HepG2 (cell line): ENCODE measurements around the gene SRCAP. TPM values are rescaled to one million over a fixed set of nuclear protein-coding genes. Genes with fewer than 3 reads are reported as not detected.

Source experiments
- polyA plus RNA-seq, 8 experiments: library from polyadenylated mRNA; depleted of rRNA in 3 of 8; stranded (reverse) in 7 of 8; unstranded in 1 of 8; fragments of >200 nt; fragmentation: Illumina TruSeq in 4 of 8; extraction: Trizol in 4 of 8; gene quantifications; 2 replicates each; pipeline versions ENCODE4 v1.2.1 to v1.2.3, GENCODE V29; 2011 to 2016; ENCODE audit warnings: low read depth in 4 of 8, missing spikeins in 1 of 8, mixed read lengths in 1 of 8; ENCODE audit not compliant: insufficient read depth in 1 of 8
- small RNA-seq, 3 experiments: library from RNA; depleted of rRNA; stranded (forward); fragments of <200 nt; gene quantifications; one replicate each; pipeline ENCODE3, GENCODE V24; 2012; ENCODE audit warnings: low read depth in 2 of 3, low replicate concordance in 1 of 3; ENCODE audit not compliant: insufficient read length in 3 of 3, insufficient read depth in 2 of 3
- total RNA-seq, 5 experiments: library from RNA; depleted of rRNA; stranded (reverse); fragments of >200 nt; fragmentation: Illumina TruSeq; extraction: Trizol; gene quantifications; 2 replicates each; pipeline ENCODE4 v1.2.3, GENCODE V29; 2016; ENCODE audit warnings: low read depth in 1 of 5

The SRCAP gene
- total and polyA plus RNA-seq, 2 of the 13 experiments (the other 11 are each of a cell fraction or from before 2014, with no cell fraction given): 4.9 to 9.0 TPM

Small RNAs within 50 kb of the gene (small RNA-seq; reads per million reads assigned to genes)
- gene RNU6-1043P (0 reads per million in 3 experiments), gene RNU6-416P (0 reads per million in 3 experiments), gene SNORA30 (22.0 to 193 (median 61.2) reads per million in 3 experiments)

Other genes with a start within 250 kb of the SRCAP start
- 0.51 and 0.86 TPM in 2 replicates for gene ITGAL, start 226.4 kb upstream of the SRCAP start, total RNA-seq (2016; rRNA removed; fragmentation: Illumina TruSeq; extraction: Trizol)
- 1.2 TPM in 2 replicates for gene ITGAL, start 226.4 kb upstream of the SRCAP start, polyA plus RNA-seq (2011; rRNA removed)
- 26.6 and 34.4 TPM in 2 replicates for gene ZNF768, start 172.6 kb upstream of the SRCAP start, total RNA-seq (2016; rRNA removed; fragmentation: Illumina TruSeq; extraction: Trizol)
- 26.7 and 40.0 TPM in 2 replicates for gene ZNF768, start 172.6 kb upstream of the SRCAP start, polyA plus RNA-seq (2011; rRNA removed)
- 8.8 and 10.2 TPM in 2 replicates for gene ZNF747, start 164.3 kb upstream of the SRCAP start, total RNA-seq (2016; rRNA removed; fragmentation: Illumina TruSeq; extraction: Trizol)
- 7.0 and 7.2 TPM in 2 replicates for gene ZNF747, start 164.3 kb upstream of the SRCAP start, polyA plus RNA-seq (2011; rRNA removed)
- gene ZNF764, start 140.8 kb upstream of the SRCAP start, total RNA-seq (2016; rRNA removed; fragmentation: Illumina TruSeq; extraction: Trizol): 7.3 and 9.1 TPM in 2 replicates
- 4.1 and 4.8 TPM in 2 replicates for gene ZNF764, start 140.8 kb upstream of the SRCAP start, polyA plus RNA-seq (2011; rRNA removed)
- 5.4 and 5.8 TPM in 2 replicates for gene ZNF688, start 127.5 kb upstream of the SRCAP start, total RNA-seq (2016; rRNA removed; fragmentation: Illumina TruSeq; extraction: Trizol)
- gene ZNF688, start 127.5 kb upstream of the SRCAP start, polyA plus RNA-seq (2011; rRNA removed): 2.4 and 2.9 TPM in 2 replicates
- not detected in 2 replicates for gene ZNF785, start 113.5 kb upstream of the SRCAP start, total RNA-seq (2016; rRNA removed; fragmentation: Illumina TruSeq; extraction: Trizol)
- 0.01 TPM in 1 of 2 replicates, not detected in the other for gene ZNF785, start 113.5 kb upstream of the SRCAP start, polyA plus RNA-seq (2011; rRNA removed)
- 19.5 and 22.7 TPM in 2 replicates for gene ZNF689, start 88.8 kb upstream of the SRCAP start, total RNA-seq (2016; rRNA removed; fragmentation: Illumina TruSeq; extraction: Trizol)
- gene ZNF689, start 88.8 kb upstream of the SRCAP start, polyA plus RNA-seq (2011; rRNA removed): 9.7 and 11.9 TPM in 2 replicates
- gene PRR14, start 48.2 kb upstream of the SRCAP start, total RNA-seq (2016; rRNA removed; fragmentation: Illumina TruSeq; extraction: Trizol): 9.1 and 11.0 TPM in 2 replicates
- gene PRR14, start 48.2 kb upstream of the SRCAP start, polyA plus RNA-seq (2011; rRNA removed): 8.4 and 9.2 TPM in 2 replicates
- gene FBRS, start 40.7 kb upstream of the SRCAP start, total RNA-seq (2016; rRNA removed; fragmentation: Illumina TruSeq; extraction: Trizol): 10.1 and 16.2 TPM in 2 replicates
- 13.7 and 14.8 TPM in 2 replicates for gene FBRS, start 40.7 kb upstream of the SRCAP start, polyA plus RNA-seq (2011; rRNA removed)
- gene PHKG2, start 49.3 kb downstream of the SRCAP start, total RNA-seq (2016; rRNA removed; fragmentation: Illumina TruSeq; extraction: Trizol): 33.9 and 37.4 TPM in 2 replicates
- 39.8 and 42.1 TPM in 2 replicates for gene PHKG2, start 49.3 kb downstream of the SRCAP start, polyA plus RNA-seq (2011; rRNA removed)
- 1.2 and 6.4 TPM in 2 replicates for gene CFAP119, start 62.9 kb downstream of the SRCAP start, total RNA-seq (2016; rRNA removed; fragmentation: Illumina TruSeq; extraction: Trizol)
- 4.0 and 6.4 TPM in 2 replicates for gene CFAP119, start 62.9 kb downstream of the SRCAP start, polyA plus RNA-seq (2011; rRNA removed)
- 85.6 and 102 TPM in 2 replicates for gene RNF40, start 63.2 kb downstream of the SRCAP start, total RNA-seq (2016; rRNA removed; fragmentation: Illumina TruSeq; extraction: Trizol)
- gene RNF40, start 63.2 kb downstream of the SRCAP start, polyA plus RNA-seq (2011; rRNA removed): 84.0 and 91.0 TPM in 2 replicates
- gene ZNF629, start 88.0 kb downstream of the SRCAP start, total RNA-seq (2016; rRNA removed; fragmentation: Illumina TruSeq; extraction: Trizol): 14.3 and 16.5 TPM in 2 replicates
- 6.1 and 8.2 TPM in 2 replicates for gene ZNF629, start 88.0 kb downstream of the SRCAP start, polyA plus RNA-seq (2011; rRNA removed)
- 20.6 and 33.8 TPM in 2 replicates for gene BCL7C, start 194.9 kb downstream of the SRCAP start, total RNA-seq (2016; rRNA removed; fragmentation: Illumina TruSeq; extraction: Trizol)
- 17.3 and 17.7 TPM in 2 replicates for gene BCL7C, start 194.9 kb downstream of the SRCAP start, polyA plus RNA-seq (2011; rRNA removed)
- gene CTF1, start 197.4 kb downstream of the SRCAP start, total RNA-seq (2016; rRNA removed; fragmentation: Illumina TruSeq; extraction: Trizol): 0.11 and 0.13 TPM in 2 replicates
- 1.8 and 2.6 TPM in 2 replicates for gene CTF1, start 197.4 kb downstream of the SRCAP start, polyA plus RNA-seq (2011; rRNA removed)
- 7.4 and 13.7 TPM in 2 replicates for gene FBXL19, start 224.4 kb downstream of the SRCAP start, total RNA-seq (2016; rRNA removed; fragmentation: Illumina TruSeq; extraction: Trizol)
- 6.0 and 10.1 TPM in 2 replicates for gene FBXL19, start 224.4 kb downstream of the SRCAP start, polyA plus RNA-seq (2011; rRNA removed)
- 6.3 and 11.4 TPM in 2 replicates for gene ORAI3, start 249.9 kb downstream of the SRCAP start, total RNA-seq (2016; rRNA removed; fragmentation: Illumina TruSeq; extraction: Trizol)
- gene ORAI3, start 249.9 kb downstream of the SRCAP start, polyA plus RNA-seq (2011; rRNA removed): 32.0 and 41.3 TPM in 2 replicates